B cell (primary cell): ENCODE data around the gene PIK3C3. TPM values are rescaled to one million over a fixed set of nuclear protein-coding genes. Genes with fewer than 3 reads are reported as not detected.

Experiments used
- ATAC-seq: fragments of 200-7000 bp; cut with Tn5 transposase; one replicate; pipeline ENCODE4 v1.10.0; 2021; ENCODE audit warnings: low read depth, mild to moderate bottlenecking, moderate number of reproducible peaks, moderate library complexity
- CTCF ChIA-PET: fragments of 350-600 bp; sonication (Branson Sonifier 250); formaldehyde crosslinking; loops from one replicate; lab custom pipeline; 2021; ENCODE audit warnings: antibody characterized with exemption, inconsistent platforms; lab: Charles Lee
- POLR2A ChIA-PET: fragments of 350-600 bp; sonication (Branson Sonifier 250); formaldehyde crosslinking; loops from one replicate; lab custom pipeline; 2021; ENCODE audit warnings: antibody characterized with exemption; lab: Charles Lee
- DNase-seq: peaks from one replicate; pipeline ENCODE4 v3.0.0; 2013
- H2AFZ ChIP-seq: 2 replicates; pipeline ENCODE4 v1.6.1; 2012; ENCODE audit warnings: mild to moderate bottlenecking, low read depth, low read length; ENCODE audit not compliant: insufficient read depth, poor library complexity, severe bottlenecking
- H3K27ac ChIP-seq, 2 donors: 1 replicate in 1 of 2; 2 replicates in 1 of 2; pipeline ENCODE4 v1.5.1; 2012 to 2013; ENCODE audit warnings: low read length in 2 of 2, mild to moderate bottlenecking in 2 of 2, moderate library complexity in 1 of 2
- H3K27me3 ChIP-seq, 4 experiments: fragments of 200-600 bp in 1 of 4; sonication (generic) in 1 of 4; replicated peaks in 1 of 4; 1 replicate in 2 of 4; 2 replicates in 2 of 4; pipeline versions ENCODE4 v1.6.1 to v1.7.0; 2013 to 2016; ENCODE audit warnings: low read length in 3 of 4, mild to moderate bottlenecking in 2 of 4, mixed read lengths in 1 of 4, moderate library complexity in 1 of 4; ENCODE audit not compliant: insufficient read depth in 4 of 4, control insufficient read depth in 3 of 4; ENCODE audit errors: control extremely low read depth in 1 of 4
- H3K36me3 ChIP-seq, 2 experiments: replicated peaks in 1 of 2; 1 replicate in 1 of 2; 2 replicates in 1 of 2; pipeline versions ENCODE4 v1.6.1 to v1.7.1; 2013; ENCODE audit warnings: low read length in 1 of 2; ENCODE audit not compliant: insufficient read depth in 2 of 2, control insufficient read depth in 1 of 2; ENCODE audit errors: control extremely low read depth in 1 of 2, extremely low read depth in 1 of 2
- H3K4me1 ChIP-seq, 2 donors: fragments of 200-600 bp in 1 of 2; sonication (generic) in 1 of 2; 1 replicate in 1 of 2; 2 replicates in 1 of 2; pipeline versions ENCODE4 v1.5.1 to v1.6.1; 2013 to 2017; ENCODE audit warnings: low read length in 2 of 2; ENCODE audit not compliant: control insufficient read depth in 2 of 2, insufficient read depth in 2 of 2
- H3K4me2 ChIP-seq: replicated peaks from 2 replicates; pipeline ENCODE3; 2012; ENCODE audit warnings: mild to moderate bottlenecking, low read depth, low read length; ENCODE audit not compliant: poor library complexity, severe bottlenecking
- H3K4me3 ChIP-seq, 5 experiments: fragments of 200-600 bp in 1 of 5; sonication (generic) in 1 of 5; 1 replicate in 3 of 5; 2 replicates in 2 of 5; pipeline versions ENCODE4 v1.5.1 to v1.7.0; 2011 to 2016; ENCODE audit warnings: low read length in 4 of 5, mild to moderate bottlenecking in 4 of 5, low read depth in 2 of 5, control low read depth in 1 of 5, moderate library complexity in 1 of 5; ENCODE audit not compliant: insufficient read depth in 1 of 5; ENCODE audit errors: control extremely low read depth in 1 of 5, extremely low read depth in 1 of 5
- H3K79me2 ChIP-seq: fragments of 200-600 bp; sonication (generic); one replicate; pipeline ENCODE4 v1.6.0; 2016; ENCODE audit warnings: low read length; ENCODE audit not compliant: control insufficient read depth, insufficient read depth
- H3K9ac ChIP-seq: fragments of 200-600 bp; sonication (generic); 2 replicates; pipeline ENCODE4 v1.6.1; 2017; ENCODE audit warnings: mild to moderate bottlenecking, low read length, moderate library complexity
- H3K9me3 ChIP-seq, 3 donors: one replicate each; pipeline versions ENCODE4 v1.6.1 to v1.7.1; 2013; ENCODE audit warnings: low read length in 2 of 3; ENCODE audit not compliant: control insufficient read depth in 2 of 3, insufficient read depth in 1 of 3; ENCODE audit errors: control extremely low read depth in 1 of 3
- H4K20me1 ChIP-seq: 2 replicates; pipeline ENCODE4 v1.6.0; 2012; ENCODE audit warnings: mild to moderate bottlenecking, low read length; ENCODE audit not compliant: insufficient read depth, control insufficient read depth, poor library complexity, severe bottlenecking
- H3K27ac Mint-ChIP-seq: one replicate; pipeline ENCODE4 v1.8.0; 2021; ENCODE audit warnings: mixed read lengths
- H3K27me3 Mint-ChIP-seq: one replicate; pipeline ENCODE4 v1.8.0; 2021; ENCODE audit warnings: mixed read lengths
- H3K4me1 Mint-ChIP-seq: one replicate; pipeline ENCODE4 v1.8.0; 2021; ENCODE audit warnings: mixed read lengths
- H3K4me3 Mint-ChIP-seq: one replicate; pipeline ENCODE4 v1.8.0; 2021; ENCODE audit warnings: mixed read lengths
- H3K9me3 Mint-ChIP-seq: one replicate; pipeline ENCODE4 v1.8.0; 2022; ENCODE audit warnings: mixed read lengths; ENCODE audit not compliant: insufficient read depth
- EZH2 ChIP-seq: IDR thresholded peaks from 2 replicates; pipeline ENCODE4 v1.6.1; 2012; ENCODE audit warnings: borderline replicate concordance, low read depth, mild to moderate bottlenecking, moderate library complexity, low read length; ENCODE audit not compliant: insufficient read depth, poor library complexity, severe bottlenecking
- WGBS: methylation state at CpG from one replicate; pipeline ENCODE4 v1.1.5; 2013; ENCODE audit warnings: missing lambda C conversion rate; ENCODE audit not compliant: insufficient coverage; 5-methylcytosine and 5-hydroxymethylcytosine counted together
- intact Hi-C: fragments of 100-400 bp; cut with micrococcal nuclease; formaldehyde crosslinking; loops from one replicate; pipeline ENCODE4 v1.10.0; 2022
- polyA plus RNA-seq: library from polyadenylated mRNA; depleted of rRNA; stranded (reverse); fragments of >200 nt; gene quantifications from 2 replicates; pipeline ENCODE4 v1.2.3, GENCODE V29; 2012
- total RNA-seq, 2 donors: library from RNA; stranded (reverse); fragments of 120-200 nt in 1 of 2; gene quantifications; 1 replicate in 1 of 2; 2 replicates in 1 of 2; pipeline versions ENCODE4 v1.2.3 to v1.2.4, GENCODE V29; 2013 to 2022
- TF ChIP-seq, protein P1 (sequence below): fragments of 200-600 bp; IDR thresholded peaks from one replicate; pipeline ENCODE4 v1.8.0; 2022; ENCODE audit warnings: antibody characterized with exemption, mild to moderate bottlenecking

Gene PIK3C3
- total and polyA plus RNA-seq, 2 donors (not counting 1 experiment from before 2014, with no cell fraction given), result 13.3 to 87.9 TPM

DNA sequence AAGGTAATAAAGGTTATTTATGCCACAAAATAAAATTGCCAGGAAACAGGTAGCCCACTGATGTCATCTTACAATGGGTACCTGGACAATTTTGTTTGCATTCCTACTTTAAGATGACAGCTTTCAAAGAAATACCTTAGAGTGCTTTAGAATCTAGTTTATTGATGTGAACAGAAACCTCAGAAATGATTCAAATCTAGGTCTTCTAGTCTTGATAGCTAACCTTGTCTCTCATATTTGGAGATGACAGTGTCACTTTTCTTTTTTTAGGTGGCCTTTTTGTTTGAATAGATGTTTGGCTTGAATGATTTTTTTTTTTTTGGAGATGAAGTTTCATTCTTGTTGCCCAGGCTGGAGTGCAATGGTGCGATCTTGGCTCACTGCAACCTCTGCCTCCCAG is 69.1 kb downstream of the PIK3C3 start:
- H3K36me3 ChIP-seq, result peaks cover 5 to 23% of the 10 kb centered on the region in 2 experiments
- Mint-ChIP-seq H3K27ac (no peak overlapping the region), H3K9me3 (no peaks in the 10 kb centered on the region), H3K4me1 (no peaks in the 10 kb centered on the region), H3K27me3 (no peaks in the 10 kb centered on the region), H3K4me3 (no peak overlapping the region)
- H3K4me2 ChIP-seq, result no peak overlapping the region
- ChIA-PET CTCF (no interaction called here), POLR2A (no interaction called here)
- H3K9me3 ChIP-seq, result no peaks in the 10 kb centered on the region
- TF ChIP-seq, protein P1, sequence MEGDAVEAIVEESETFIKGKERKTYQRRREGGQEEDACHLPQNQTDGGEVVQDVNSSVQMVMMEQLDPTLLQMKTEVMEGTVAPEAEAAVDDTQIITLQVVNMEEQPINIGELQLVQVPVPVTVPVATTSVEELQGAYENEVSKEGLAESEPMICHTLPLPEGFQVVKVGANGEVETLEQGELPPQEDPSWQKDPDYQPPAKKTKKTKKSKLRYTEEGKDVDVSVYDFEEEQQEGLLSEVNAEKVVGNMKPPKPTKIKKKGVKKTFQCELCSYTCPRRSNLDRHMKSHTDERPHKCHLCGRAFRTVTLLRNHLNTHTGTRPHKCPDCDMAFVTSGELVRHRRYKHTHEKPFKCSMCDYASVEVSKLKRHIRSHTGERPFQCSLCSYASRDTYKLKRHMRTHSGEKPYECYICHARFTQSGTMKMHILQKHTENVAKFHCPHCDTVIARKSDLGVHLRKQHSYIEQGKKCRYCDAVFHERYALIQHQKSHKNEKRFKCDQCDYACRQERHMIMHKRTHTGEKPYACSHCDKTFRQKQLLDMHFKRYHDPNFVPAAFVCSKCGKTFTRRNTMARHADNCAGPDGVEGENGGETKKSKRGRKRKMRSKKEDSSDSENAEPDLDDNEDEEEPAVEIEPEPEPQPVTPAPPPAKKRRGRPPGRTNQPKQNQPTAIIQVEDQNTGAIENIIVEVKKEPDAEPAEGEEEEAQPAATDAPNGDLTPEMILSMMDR, result no peak
- no peak for TF ChIP-seq EZH2
- ATAC-seq (no peak), DNase-seq (no peak)
- no peak overlapping the region for H3K4me3 ChIP-seq
- WGBS, result no CpG with 5 or more reads among the region's 1 CpG
- H3K27ac ChIP-seq, result no peak overlapping the region
- no peaks in the 10 kb centered on the region for H4K20me1 ChIP-seq
- intact Hi-C loops, result no loop called here
- no peak overlapping the region for H2AFZ ChIP-seq
- H3K9ac ChIP-seq, result no peak overlapping the region
- no peaks in the 10 kb centered on the region for H3K27me3 ChIP-seq
- no peaks in the 10 kb centered on the region for H3K79me2 ChIP-seq
- no peaks in the 10 kb centered on the region for H3K4me1 ChIP-seq

DNA sequence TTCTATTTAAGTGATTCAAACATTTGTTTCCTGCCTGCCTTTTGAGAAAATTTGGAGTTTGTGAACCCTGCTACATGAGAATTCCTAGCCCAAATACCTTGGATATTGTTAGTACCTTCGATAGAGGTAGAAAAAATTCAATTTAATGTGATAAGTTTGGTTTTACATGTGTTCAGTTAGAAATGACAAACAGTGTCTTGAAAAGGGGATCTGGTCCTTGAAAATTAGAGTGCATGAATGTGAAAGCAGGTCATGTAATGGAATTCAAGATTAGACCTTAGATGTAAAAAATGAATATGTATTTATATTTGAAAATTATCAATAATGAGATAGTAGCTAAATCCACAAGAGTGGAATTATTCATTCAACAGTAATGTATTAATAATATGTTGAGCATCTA is 70.5 kb downstream of the PIK3C3 start:
- Histone ChIP-seq H3K4me2 (no peak overlapping the region), H3K4me1 (no peaks in the 10 kb centered on the region), H2AFZ (no peak overlapping the region), H3K36me3 (peaks cover 5 to 19% of the 10 kb centered on the region in 2 experiments), H4K20me1 (no peaks in the 10 kb centered on the region), H3K9me3 (no peaks in the 10 kb centered on the region), H3K79me2 (no peaks in the 10 kb centered on the region), H3K4me3 (no peak overlapping the region), H3K27me3 (no peaks in the 10 kb centered on the region), H3K9ac (no peak overlapping the region), H3K27ac (no peak overlapping the region)
- no CpG with 5 or more reads among the region's 1 CpG for WGBS
- no peaks in the 10 kb centered on the region for H3K4me1 Mint-ChIP-seq
- TF ChIP-seq, protein P1, result no peak
- TF ChIP-seq EZH2, result no peak
- H3K9me3 Mint-ChIP-seq, result no peaks in the 10 kb centered on the region
- DNase-seq, result no peak
- no peaks in the 10 kb centered on the region for H3K27me3 Mint-ChIP-seq
- POLR2A ChIA-PET, result no interaction called here
- no peak overlapping the region for H3K27ac Mint-ChIP-seq
- intact Hi-C loops, result no loop called here
- CTCF ChIA-PET, result interaction anchor here (0.7 kb wide), 1 partner anchor 13 kb away, joined by 3 read pairs; no protein-coding TSS in a partner anchor
- no peak for ATAC-seq
- H3K4me3 Mint-ChIP-seq, result no peak overlapping the region
